G401 (cell line): ENCODE measurements around the gene TM9SF1. TPM values are rescaled to one million over a fixed set of nuclear protein-coding genes. Genes with fewer than 3 reads are reported as not detected.
A peak's percentile ranks its signal among the peaks of the same experiment; 100 is the strongest.
"Not testable (repeated sequence)": the region's sequence is repeated elsewhere in the genome, so short reads cannot be mapped to it uniquely, and the experiment has no call there.

Experiments used
- DNase-seq: peaks from one replicate; pipeline ENCODE4 v3.0.0-alpha.2; 2015; ENCODE audit warnings: low spot score
- in situ Hi-C: cut with HindIII; loops from 2 replicates; pipeline ENCODE4 v1.10.0; 2016; ENCODE audit warnings: low sequenced_read_pairs, mixed read lengths
- total RNA-seq: library from RNA; depleted of rRNA; stranded (reverse); fragments of >200 nt; shearing (Covaris generic); gene quantifications from 2 replicates; pipeline ENCODE4 v1.2.3, GENCODE V29; 2014

TM9SF1 gene
- total RNA-seq, 1 experiment from 2014 or later: 50.0 TPM

- in situ Hi-C loops, DNase-seq: not testable (repeated sequence)
These were observed 7.3 kb upstream of the TM9SF1 start for GRCh38 chr14:24202538-24202937.

- in situ Hi-C loops: no loop called here
- DNase-seq: no peak
These were observed 3.7 kb upstream of the TM9SF1 start for GRCh38 chr14:24198814-24199524.

- in situ Hi-C loops: no loop called here
- DNase-seq: no peak
These were observed 1.8 kb upstream of the TM9SF1 start for GRCh38 chr14:24197056-24197450.

- in situ Hi-C loops: no loop called here
- DNase-seq: peak; percentile 18
These were observed 1.1 kb upstream of the TM9SF1 start for GRCh38 chr14:24196071-24197055.

GRCh38 chr14:24194873-24195185, 412 bp downstream of the TM9SF1 start:
- in situ Hi-C loops: no loop called here
- DNase-seq: no peak

GRCh38 chr14:24194186-24194872, 912 bp downstream of the TM9SF1 start:
- in situ Hi-C loops: no loop called here
- DNase-seq: peak; percentile 22

GRCh38 chr14:24192933-24193332, 2.3 kb downstream of the TM9SF1 start:
- in situ Hi-C loops: no loop called here
- no peak for DNase-seq

GRCh38 chr14:24190416-24190815, 4.8 kb downstream of the TM9SF1 start:
- no peak for DNase-seq
- in situ Hi-C loops: no loop called here

GRCh38 chr14:24189460-24189859, 5.8 kb downstream of the TM9SF1 start:
- no peak for DNase-seq
- in situ Hi-C loops: no loop called here

GRCh38 chr14:24189059-24189375, 6.2 kb downstream of the TM9SF1 start:
- in situ Hi-C loops: no loop called here
- no peak for DNase-seq

- DNase-seq: peak; percentile 95
- in situ Hi-C loops: no loop called here
These were observed 6.8 kb downstream of the TM9SF1 start, which contains the start of gene IPO4 for GRCh38 chr14:24188251-24189058. Gene IPO4 (minus strand): TSS chr14:24188816. CDS start chr14:24188787, 29 bp downstream.

GRCh38 chr14:24187539-24187915, 7.7 kb downstream of the TM9SF1 start:
- in situ Hi-C loops: no loop called here
- DNase-seq: no peak

GRCh38 chr14:24186831-24187538, 8.3 kb downstream of the TM9SF1 start:
- in situ Hi-C loops: no loop called here
- no peak for DNase-seq

- no peak for DNase-seq
- in situ Hi-C loops: no loop called here
These were observed 9.5 kb downstream of the TM9SF1 start for GRCh38 chr14:24185741-24186140.

GRCh38 chr14:24185026-24185425, 10.2 kb downstream of the TM9SF1 start:
- in situ Hi-C loops: no loop called here
- DNase-seq: no peak

- in situ Hi-C loops: no loop called here
- no peak for DNase-seq
These were observed 10.9 kb downstream of the TM9SF1 start for GRCh38 chr14:24184104-24184970.

GRCh38 chr14:24183014-24183481, 12.2 kb downstream of the TM9SF1 start:
- in situ Hi-C loops: no loop called here
- no peak for DNase-seq
